ENCODE data around the gene KIAA1671. TPM values are rescaled to one million over a fixed set of nuclear protein-coding genes. Genes with fewer than 3 reads are reported as not detected.

KIAA1671 gene
- total and polyA plus RNA-seq, 2 donors (not counting 1 experiment from before 2014, with no cell fraction given), result 0.01 to 0.02 TPM

DNA sequence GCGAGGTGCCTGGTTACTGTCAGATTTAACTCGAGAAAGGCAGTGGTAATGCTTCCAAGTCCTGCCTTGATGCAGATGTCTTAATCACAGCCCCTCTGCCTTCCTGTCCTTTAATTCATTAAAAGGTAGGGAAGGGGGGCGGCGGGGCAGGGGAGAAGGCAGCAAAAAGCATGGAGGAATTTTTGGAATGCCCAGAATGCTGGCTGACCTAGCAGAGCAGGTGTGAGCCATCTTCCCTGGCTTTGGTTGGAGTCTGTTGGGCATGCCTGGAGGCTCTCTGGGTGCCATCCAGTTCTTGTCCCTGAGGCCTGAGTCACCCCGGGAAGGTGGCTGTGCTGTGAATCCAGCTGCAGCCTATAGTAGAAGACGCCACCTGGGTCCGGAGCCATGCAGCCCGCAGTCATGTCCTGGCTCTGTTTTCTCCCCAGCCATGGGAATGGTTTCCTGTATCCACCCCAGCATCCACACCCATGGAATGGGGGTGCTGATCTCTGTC lies 15.6 kb downstream of the KIAA1671 start:
- ChIA-PET POLR2A (no interaction called here), CTCF (no interaction called here)
- H3K9me3 ChIP-seq (ENCODE audit: control extremely low read depth in 1 of 3, control insufficient read depth in 2 of 3, insufficient read depth in 1 of 3, low read length in 2 of 3), result no peaks in the 10 kb centered on the region
- ATAC-seq (ENCODE audit: low read depth), result no peak
- 98% methylated on average over 5 of the region's 8 CpGs for WGBS (ENCODE audit: insufficient coverage)
- Mint-ChIP-seq H3K27ac (no peak overlapping the region), H3K9me3 (ENCODE audit: insufficient read depth) (no peaks in the 10 kb centered on the region), H3K4me3 (no peak overlapping the region), H3K4me1 (no peaks in the 10 kb centered on the region), H3K27me3 (no peaks in the 10 kb centered on the region)
- no peak overlapping the region for H2AFZ ChIP-seq (ENCODE audit: insufficient read depth, low read depth, low read length, poor library complexity, severe bottlenecking)
- no peaks in the 10 kb centered on the region for H4K20me1 ChIP-seq (ENCODE audit: control insufficient read depth, insufficient read depth, low read length, poor library complexity, severe bottlenecking)
- TF ChIP-seq, protein P1, sequence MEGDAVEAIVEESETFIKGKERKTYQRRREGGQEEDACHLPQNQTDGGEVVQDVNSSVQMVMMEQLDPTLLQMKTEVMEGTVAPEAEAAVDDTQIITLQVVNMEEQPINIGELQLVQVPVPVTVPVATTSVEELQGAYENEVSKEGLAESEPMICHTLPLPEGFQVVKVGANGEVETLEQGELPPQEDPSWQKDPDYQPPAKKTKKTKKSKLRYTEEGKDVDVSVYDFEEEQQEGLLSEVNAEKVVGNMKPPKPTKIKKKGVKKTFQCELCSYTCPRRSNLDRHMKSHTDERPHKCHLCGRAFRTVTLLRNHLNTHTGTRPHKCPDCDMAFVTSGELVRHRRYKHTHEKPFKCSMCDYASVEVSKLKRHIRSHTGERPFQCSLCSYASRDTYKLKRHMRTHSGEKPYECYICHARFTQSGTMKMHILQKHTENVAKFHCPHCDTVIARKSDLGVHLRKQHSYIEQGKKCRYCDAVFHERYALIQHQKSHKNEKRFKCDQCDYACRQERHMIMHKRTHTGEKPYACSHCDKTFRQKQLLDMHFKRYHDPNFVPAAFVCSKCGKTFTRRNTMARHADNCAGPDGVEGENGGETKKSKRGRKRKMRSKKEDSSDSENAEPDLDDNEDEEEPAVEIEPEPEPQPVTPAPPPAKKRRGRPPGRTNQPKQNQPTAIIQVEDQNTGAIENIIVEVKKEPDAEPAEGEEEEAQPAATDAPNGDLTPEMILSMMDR (IDR thresholded peaks at IDR 0.05), result no peak
- TF ChIP-seq EZH2 (IDR thresholded peaks at IDR 0.05; ENCODE audit: borderline replicate concordance, insufficient read depth, low read depth, low read length, poor library complexity, severe bottlenecking), result no peak
- intact Hi-C loops (cut with micrococcal nuclease), result no loop called here
- DNase-seq, result no peak
- no peaks in the 10 kb centered on the region for H3K4me1 ChIP-seq (ENCODE audit: control insufficient read depth in 2 of 2, insufficient read depth in 2 of 2, low read length in 2 of 2)
- H3K27ac ChIP-seq (ENCODE audit: low read length in 2 of 2), result no peak overlapping the region
- no peak overlapping the region for H3K9ac ChIP-seq (ENCODE audit: low read length)
- no peaks in the 10 kb centered on the region for H3K27me3 ChIP-seq (replicated peaks in 1 of 4; ENCODE audit: control extremely low read depth in 1 of 4, control insufficient read depth in 3 of 4, insufficient read depth in 4 of 4, low read length in 3 of 4)
- no peaks in the 10 kb centered on the region for H3K36me3 ChIP-seq (replicated peaks in 1 of 2; ENCODE audit: control extremely low read depth in 1 of 2, control insufficient read depth in 1 of 2, extremely low read depth in 1 of 2, insufficient read depth in 2 of 2, low read length in 1 of 2)
- no peak overlapping the region for H3K4me3 ChIP-seq (ENCODE audit: control extremely low read depth in 1 of 5, extremely low read depth in 1 of 5, insufficient read depth in 1 of 5, low read depth in 2 of 5, low read length in 4 of 5)
- no peaks in the 10 kb centered on the region for H3K79me2 ChIP-seq (ENCODE audit: control insufficient read depth, insufficient read depth, low read length)
- H3K4me2 ChIP-seq (replicated peaks; ENCODE audit: low read depth, low read length, poor library complexity, severe bottlenecking), result no peak overlapping the region

DNA sequence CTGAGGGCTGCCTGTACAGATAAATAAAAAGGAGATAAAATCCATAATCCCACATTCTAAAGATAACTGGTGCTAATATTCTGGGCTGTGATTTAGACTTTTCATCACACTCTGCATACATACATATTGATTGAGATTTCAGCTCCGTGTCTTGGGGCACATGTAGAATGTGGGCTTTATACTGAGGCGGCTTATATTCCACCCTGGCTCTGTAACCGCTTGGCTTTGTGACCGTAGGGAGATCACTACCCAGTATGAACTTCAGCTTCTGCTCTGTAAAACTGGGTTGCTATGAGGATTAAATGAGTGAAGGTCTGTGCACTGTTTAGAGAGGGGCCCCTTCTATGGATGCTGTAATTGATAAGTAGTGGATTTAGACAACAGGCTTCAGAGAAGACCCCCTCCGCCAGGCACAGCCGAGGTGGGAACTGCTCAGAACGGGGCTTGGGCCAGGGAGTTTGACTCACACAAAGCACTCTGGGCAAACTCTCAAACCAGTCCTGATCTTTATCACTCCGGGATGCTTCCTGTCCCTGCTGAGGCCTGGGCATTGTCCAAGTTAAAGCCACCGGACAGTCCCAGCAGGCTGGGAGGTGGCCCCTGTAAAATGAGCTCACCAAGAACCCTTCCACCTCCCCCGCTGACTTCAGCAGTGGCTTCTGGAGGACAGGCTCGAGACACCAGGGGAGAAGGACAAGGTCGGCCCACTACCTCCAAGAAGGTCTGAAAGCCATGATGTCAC lies 17.2 kb downstream of the KIAA1671 start:
- Histone ChIP-seq H3K9ac (ENCODE audit: low read length) (no peak overlapping the region), H3K4me2 (replicated peaks; ENCODE audit: low read depth, low read length, poor library complexity, severe bottlenecking) (no peak overlapping the region), H3K4me1 (ENCODE audit: control insufficient read depth in 2 of 2, insufficient read depth in 2 of 2, low read length in 2 of 2) (no peaks in the 10 kb centered on the region), H3K27me3 (replicated peaks in 1 of 4; ENCODE audit: control extremely low read depth in 1 of 4, control insufficient read depth in 3 of 4, insufficient read depth in 4 of 4, low read length in 3 of 4) (no peaks in the 10 kb centered on the region), H2AFZ (ENCODE audit: insufficient read depth, low read depth, low read length, poor library complexity, severe bottlenecking) (no peak overlapping the region), H3K79me2 (ENCODE audit: control insufficient read depth, insufficient read depth, low read length) (no peaks in the 10 kb centered on the region), H3K27ac (ENCODE audit: low read length in 2 of 2) (no peak overlapping the region), H3K9me3 (ENCODE audit: control extremely low read depth in 1 of 3, control insufficient read depth in 2 of 3, insufficient read depth in 1 of 3, low read length in 2 of 3) (no peaks in the 10 kb centered on the region), H3K36me3 (replicated peaks in 1 of 2; ENCODE audit: control extremely low read depth in 1 of 2, control insufficient read depth in 1 of 2, extremely low read depth in 1 of 2, insufficient read depth in 2 of 2, low read length in 1 of 2) (no peaks in the 10 kb centered on the region), H3K4me3 (ENCODE audit: control extremely low read depth in 1 of 5, extremely low read depth in 1 of 5, insufficient read depth in 1 of 5, low read depth in 2 of 5, low read length in 4 of 5) (no peak overlapping the region), H4K20me1 (ENCODE audit: control insufficient read depth, insufficient read depth, low read length, poor library complexity, severe bottlenecking) (no peaks in the 10 kb centered on the region)
- H3K27me3 Mint-ChIP-seq, result no peaks in the 10 kb centered on the region
- intact Hi-C loops (cut with micrococcal nuclease), result no loop called here
- H3K9me3 Mint-ChIP-seq (ENCODE audit: insufficient read depth), result no peaks in the 10 kb centered on the region
- TF ChIP-seq, protein P1 (IDR thresholded peaks at IDR 0.05), result no peak
- no peak for TF ChIP-seq EZH2 (IDR thresholded peaks at IDR 0.05; ENCODE audit: borderline replicate concordance, insufficient read depth, low read depth, low read length, poor library complexity, severe bottlenecking)
- ChIA-PET CTCF (no interaction called here), POLR2A (no interaction called here)
- WGBS (ENCODE audit: insufficient coverage), result 67% methylated on average over 5 of the region's 12 CpGs
- no peak overlapping the region for H3K4me3 Mint-ChIP-seq
- no peak for DNase-seq
- no peak for ATAC-seq (ENCODE audit: low read depth)
- no peaks in the 10 kb centered on the region for H3K4me1 Mint-ChIP-seq
- no peak overlapping the region for H3K27ac Mint-ChIP-seq
